ENCODE results near the gene COX14.

Gene COX14

GRCh38 chr12:50166799-50167048, 54.7 kb downstream of the COX14 start:
- DNase-seq, result no peak

- peak; percentile 96 for DNase-seq
These were observed 55.2 kb downstream of the COX14 start, which contains the start of gene CERS5 for GRCh38 chr12:50167049-50167828. CERS5 (minus strand) TSS chr12:50167369; CDS start chr12:50167297, 72 bp downstream.
